Endothelial cell of umbilical vein (primary cell): ENCODE data around the gene GPR37L1. TPM values are rescaled to one million over a fixed set of nuclear protein-coding genes. Genes with fewer than 3 reads are reported as not detected.

Source experiments
- BruUV-seq: library from RNA; stranded (reverse); fragments of 400-500 nt; replicated peaks from 2 replicates; lab custom pipeline; 2021; lab: Mats Ljungman, UMichigan
- CTCF ChIA-PET: fragments of 300-600, 350-600 bp; sonication (Branson Sonifier 250); formaldehyde crosslinking; loops from one replicate; lab custom pipeline; 2021; ENCODE audit warnings: antibody characterized with exemption, inconsistent platforms; lab: Charles Lee
- POLR2A ChIA-PET: fragments of 300-600, 350-600 bp; sonication (Branson Sonifier 250); formaldehyde crosslinking; loops from one replicate; lab custom pipeline; 2021; ENCODE audit warnings: antibody characterized with exemption, inconsistent platforms; lab: Charles Lee
- DNase-seq: peaks from one replicate; pipeline ENCODE4 v3.0.0-alpha.2; 2011; ENCODE audit warnings: low read depth, low spot score
- FAIRE-seq: peaks from 2 replicates; lab custom pipeline; 2011; peaks lifted over from hg19 to GRCh38; lab: Jason Lieb, UNC
- H2AFZ ChIP-seq: 2 replicates; pipeline ENCODE4 v1.6.0; 2012; ENCODE audit warnings: low read depth, low read length, control low read depth, inconsistent platforms
- H3K27ac ChIP-seq: 2 replicates; pipeline ENCODE4 v1.5.1; 2011; ENCODE audit warnings: low read depth, mild to moderate bottlenecking, control low read depth, low read length, moderate library complexity; ENCODE audit not compliant: insufficient read depth
- H3K27me3 ChIP-seq, 2 experiments: 2 replicates each; pipeline versions ENCODE4 v1.6.0 to v1.6.1; 2011; ENCODE audit warnings: low read length in 2 of 2, mixed read lengths in 1 of 2; ENCODE audit not compliant: control insufficient read depth in 2 of 2, insufficient read depth in 2 of 2
- H3K36me3 ChIP-seq, 2 experiments: 2 replicates in 1 of 2; 3 replicates in 1 of 2; pipeline ENCODE4 v1.5.1; 2011; ENCODE audit warnings: low read length in 2 of 2, mild to moderate bottlenecking in 1 of 2, moderate library complexity in 1 of 2; ENCODE audit not compliant: control insufficient read depth in 2 of 2, insufficient read depth in 2 of 2; ENCODE audit errors: extremely low read depth in 1 of 2
- H3K4me1 ChIP-seq: 3 replicates; pipeline ENCODE4 v1.5.1; 2011; ENCODE audit warnings: mild to moderate bottlenecking, low read length; ENCODE audit not compliant: control insufficient read depth, insufficient read depth; ENCODE audit errors: extremely low read depth
- H3K4me2 ChIP-seq: 2 replicates; pipeline ENCODE4 v1.6.1; 2011; ENCODE audit warnings: low read length, control low read depth, mixed read lengths; ENCODE audit not compliant: insufficient read depth
- H3K4me3 ChIP-seq, 3 experiments: fragments of 200-600 bp in 1 of 3; sonication (generic), shearing (Covaris generic) in 1 of 3; replicated peaks in 1 of 3; 2 replicates each; pipeline ENCODE4 v1.5.1; 2011 to 2016; ENCODE audit warnings: control low read depth in 3 of 3, low read length in 3 of 3, mild to moderate bottlenecking in 2 of 3, inconsistent platforms in 1 of 3, low read depth in 1 of 3, moderate library complexity in 1 of 3; ENCODE audit not compliant: insufficient read depth in 1 of 3
- H3K79me2 ChIP-seq: 2 replicates; pipeline ENCODE4 v1.6.0; 2012; ENCODE audit warnings: low read length, inconsistent platforms; ENCODE audit not compliant: control insufficient read depth, insufficient read depth
- H3K9ac ChIP-seq: replicated peaks from 2 replicates; pipeline ENCODE3; 2011; ENCODE audit warnings: low read length, control low read depth; ENCODE audit not compliant: insufficient read depth; ENCODE audit errors: extremely low read depth
- H3K9me1 ChIP-seq: replicated peaks from 3 replicates; pipeline ENCODE4 v1.6.0; 2011; ENCODE audit warnings: mild to moderate bottlenecking, low read length; ENCODE audit not compliant: control insufficient read depth, insufficient read depth; ENCODE audit errors: extremely low read depth
- H3K9me3 ChIP-seq: replicated peaks from 2 replicates; pipeline ENCODE4 v1.5.1; 2012; ENCODE audit warnings: low read length, inconsistent platforms; ENCODE audit not compliant: control insufficient read depth, insufficient read depth
- H4K20me1 ChIP-seq: replicated peaks from 2 replicates; pipeline ENCODE3; 2011; ENCODE audit warnings: mild to moderate bottlenecking, low read length; ENCODE audit not compliant: control insufficient read depth, insufficient read depth; ENCODE audit errors: extremely low read depth
- EZH2 ChIP-seq: IDR thresholded peaks from 2 replicates; pipeline ENCODE4 v1.6.1; 2012; ENCODE audit warnings: borderline replicate concordance, low read depth, mild to moderate bottlenecking, moderate library complexity, low read length, inconsistent platforms; ENCODE audit not compliant: severe bottlenecking
- MYC ChIP-seq: IDR thresholded peaks from one replicate; pipeline ENCODE4 v1.6.1; 2011; ENCODE audit warnings: mild to moderate bottlenecking, low read depth, low read length
- POLR2A ChIP-seq: IDR thresholded peaks from 2 replicates; pipeline ENCODE4 v1.6.1; 2012; ENCODE audit warnings: low read depth, mild to moderate bottlenecking, control low read depth, low read length
- POLR2AphosphoS5 ChIP-seq: IDR thresholded peaks from 2 replicates; pipeline ENCODE4 v1.6.1; 2012; ENCODE audit warnings: low read depth, mild to moderate bottlenecking, control low read depth, low read length, moderate library complexity; ENCODE audit not compliant: insufficient read depth
- dilution Hi-C: fragments of 300-500 bp; cut with MboI; formaldehyde crosslinking; loops from one replicate; pipeline ENCODE4 v1.15.0; 2019; ENCODE audit warnings: low sequenced_read_pairs; ENCODE audit not compliant: extremely low pct_ligation_motif_present
- intact Hi-C: fragments of 100-400 bp; cut with micrococcal nuclease; formaldehyde crosslinking; loops from one replicate; pipeline ENCODE4 v1.10.0; 2022
- polyA plus RNA-seq, 4 experiments: library from polyadenylated mRNA; depleted of rRNA in 3 of 4; stranded (reverse) in 3 of 4; unstranded in 1 of 4; fragments of >200 nt; gene quantifications; 2 replicates each; pipeline versions ENCODE4 v1.2.1 to v1.2.3, GENCODE V29; 2011 to 2012; ENCODE audit warnings: missing spikeins in 1 of 4
- small RNA-seq: library from RNA; depleted of rRNA; stranded (forward); fragments of <200 nt; gene quantifications from one replicate; pipeline ENCODE3, GENCODE V24; 2012; ENCODE audit warnings: low replicate concordance, low read depth; ENCODE audit not compliant: insufficient read depth, insufficient read length
- total RNA-seq: library from RNA; stranded (reverse); gene quantifications from 2 replicates; pipeline ENCODE4 v1.2.3, GENCODE V29; 2021
- TF ChIP-seq, protein P1 (sequence below), 2 donors: IDR thresholded peaks; 1 replicate in 1 of 2; 2 replicates in 1 of 2; pipeline ENCODE4 v1.5.1; 2011; ENCODE audit warnings: low read length in 2 of 2, mild to moderate bottlenecking in 2 of 2, moderate library complexity in 2 of 2, control low read depth in 1 of 2, inconsistent platforms in 1 of 2, low read depth in 1 of 2; ENCODE audit not compliant: insufficient read depth in 1 of 2; ENCODE audit errors: extremely low read depth in 1 of 2

Gene GPR37L1
- total and polyA plus RNA-seq, 2 donors (not counting 3 experiments of a cell fraction or from before 2014, with no cell fraction given), result not detected

- H4K20me1 ChIP-seq, result no peaks in the 10 kb centered on the region
- H3K9me3 ChIP-seq, result no peaks in the 10 kb centered on the region
- dilution Hi-C loops, result no loop called here
- BruUV-seq, result no TSS peak
- TF ChIP-seq, protein P1, sequence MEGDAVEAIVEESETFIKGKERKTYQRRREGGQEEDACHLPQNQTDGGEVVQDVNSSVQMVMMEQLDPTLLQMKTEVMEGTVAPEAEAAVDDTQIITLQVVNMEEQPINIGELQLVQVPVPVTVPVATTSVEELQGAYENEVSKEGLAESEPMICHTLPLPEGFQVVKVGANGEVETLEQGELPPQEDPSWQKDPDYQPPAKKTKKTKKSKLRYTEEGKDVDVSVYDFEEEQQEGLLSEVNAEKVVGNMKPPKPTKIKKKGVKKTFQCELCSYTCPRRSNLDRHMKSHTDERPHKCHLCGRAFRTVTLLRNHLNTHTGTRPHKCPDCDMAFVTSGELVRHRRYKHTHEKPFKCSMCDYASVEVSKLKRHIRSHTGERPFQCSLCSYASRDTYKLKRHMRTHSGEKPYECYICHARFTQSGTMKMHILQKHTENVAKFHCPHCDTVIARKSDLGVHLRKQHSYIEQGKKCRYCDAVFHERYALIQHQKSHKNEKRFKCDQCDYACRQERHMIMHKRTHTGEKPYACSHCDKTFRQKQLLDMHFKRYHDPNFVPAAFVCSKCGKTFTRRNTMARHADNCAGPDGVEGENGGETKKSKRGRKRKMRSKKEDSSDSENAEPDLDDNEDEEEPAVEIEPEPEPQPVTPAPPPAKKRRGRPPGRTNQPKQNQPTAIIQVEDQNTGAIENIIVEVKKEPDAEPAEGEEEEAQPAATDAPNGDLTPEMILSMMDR (IDR thresholded peaks at IDR 0.05; ENCODE audit: extremely low read depth in 1 of 2, insufficient read depth in 1 of 2, low read depth in 1 of 2, low read length in 2 of 2), result no peak
- TF ChIP-seq POLR2A (no peak), EZH2 (no peak), MYC (no peak), POLR2AphosphoS5 (no peak)
- ChIA-PET POLR2A (no interaction called here), CTCF (interaction anchor here (1.3 to 2.1 kb wide), 2 partner anchors 11 to 28 kb away, joined by 6 read pairs; partner anchors contain the start of gene LGR6)
- H3K36me3 ChIP-seq, result no peaks in the 10 kb centered on the region
- H3K9ac ChIP-seq, result no peak overlapping the region
- peaks cover 8 to 13% of the 10 kb centered on the region in 2 experiments for H3K27me3 ChIP-seq
- FAIRE-seq, result no peak
- no peaks in the 10 kb centered on the region for H3K9me1 ChIP-seq
- no peaks in the 10 kb centered on the region for H3K79me2 ChIP-seq
- no peak overlapping the region for H3K4me2 ChIP-seq
- H3K4me3 ChIP-seq, result no peak overlapping the region
- DNase-seq, result no peak
- intact Hi-C loops, result no loop called here
- no peaks in the 10 kb centered on the region for H3K4me1 ChIP-seq
- H2AFZ ChIP-seq, result no peak overlapping the region
- no peak overlapping the region for H3K27ac ChIP-seq
Measured at GRCh38 chr1:202182040-202182877, 59.5 kb downstream of the GPR37L1 start.

Small RNA genes lying within 50 kb of the gene (small RNA-seq; reads per million reads assigned to genes)
- gene CRIP1P3, result not detected

Other genes with a start within 250 kb of the GPR37L1 start
- 21.2 and 25.6 TPM in 2 replicates for gene SHISA4, start 234.0 kb upstream of the GPR37L1 start, total RNA-seq
- 78.2 and 95.1 TPM in 2 replicates for gene SHISA4, start 234.0 kb upstream of the GPR37L1 start, polyA plus RNA-seq
- 0.12 and 0.33 TPM in 2 replicates for gene LMOD1, start 176.4 kb upstream of the GPR37L1 start, total RNA-seq
- gene LMOD1, start 176.4 kb upstream of the GPR37L1 start, polyA plus RNA-seq, result 0.08 and 0.19 TPM in 2 replicates
- gene TIMM17A, start 167.4 kb upstream of the GPR37L1 start, total RNA-seq, result 93.7 and 105 TPM in 2 replicates
- gene TIMM17A, start 167.4 kb upstream of the GPR37L1 start, polyA plus RNA-seq, result 41.1 and 57.9 TPM in 2 replicates
- 65.7 and 73.5 TPM in 2 replicates for gene RNPEP, start 140.3 kb upstream of the GPR37L1 start, total RNA-seq
- 48.9 and 56.1 TPM in 2 replicates for gene RNPEP, start 140.3 kb upstream of the GPR37L1 start, polyA plus RNA-seq
- gene ELF3, start 112.3 kb upstream of the GPR37L1 start, total RNA-seq, result 0.09 and 0.29 TPM in 2 replicates
- 0.07 and 0.14 TPM in 2 replicates for gene ELF3, start 112.3 kb upstream of the GPR37L1 start, polyA plus RNA-seq
- gene ARL8A, start 21.8 kb downstream of the GPR37L1 start, total RNA-seq, result 69.5 and 75.6 TPM in 2 replicates
- gene ARL8A, start 21.8 kb downstream of the GPR37L1 start, polyA plus RNA-seq, result 54.3 and 57.9 TPM in 2 replicates
- gene PTPN7, start 37.7 kb downstream of the GPR37L1 start, total RNA-seq, result 0.86 and 1.9 TPM in 2 replicates
- 1.8 and 2.4 TPM in 2 replicates for gene PTPN7, start 37.7 kb downstream of the GPR37L1 start, polyA plus RNA-seq
- gene LGR6, start 70.9 kb downstream of the GPR37L1 start, total RNA-seq, result not detected in 2 replicates
- not detected in 2 replicates for gene LGR6, start 70.9 kb downstream of the GPR37L1 start, polyA plus RNA-seq
- gene UBE2T, start 219.0 kb downstream of the GPR37L1 start, total RNA-seq, result 45.9 and 47.1 TPM in 2 replicates
- 87.8 and 89.0 TPM in 2 replicates for gene UBE2T, start 219.0 kb downstream of the GPR37L1 start, polyA plus RNA-seq
- gene PPP1R12B, start 225.8 kb downstream of the GPR37L1 start, total RNA-seq, result 11.5 and 11.6 TPM in 2 replicates
- gene PPP1R12B, start 225.8 kb downstream of the GPR37L1 start, polyA plus RNA-seq, result 8.4 and 9.0 TPM in 2 replicates